Nucleus accumbens (tissue), 56 donors: ENCODE measurements around the gene MCTP2.

Experiments
- DNase-seq, 56 donors: peaks; one replicate each; lab custom pipeline; 2025; lab: John Stamatoyannopoulos, UW

The MCTP2 gene

GRCh38 chr15:94432279-94432678 lies 200.9 kb downstream of the MCTP2 start:
- DNase-seq, result no peak

GRCh38 chr15:94439158-94439557 lies 207.8 kb downstream of the MCTP2 start:
- DNase-seq, result no peak

- no peak for DNase-seq
These were observed 210.4 kb downstream of the MCTP2 start for GRCh38 chr15:94441760-94442159.

- no peak for DNase-seq
These were observed 211.1 kb downstream of the MCTP2 start for GRCh38 chr15:94442480-94442879.

- no peak for DNase-seq
These were observed 211.8 kb downstream of the MCTP2 start for GRCh38 chr15:94443186-94443585.

GRCh38 chr15:94445566-94446160 lies 214.3 kb downstream of the MCTP2 start:
- DNase-seq, result no peak

GRCh38 chr15:94446441-94446840 lies 215.1 kb downstream of the MCTP2 start:
- DNase-seq, result no peak

GRCh38 chr15:94451466-94451865 lies 220.1 kb downstream of the MCTP2 start:
- no peak for DNase-seq

- DNase-seq, result no peak
These were observed 222.0 kb downstream of the MCTP2 start for GRCh38 chr15:94453227-94453988.

GRCh38 chr15:94455297-94455696 lies 223.9 kb downstream of the MCTP2 start:
- no peak for DNase-seq

GRCh38 chr15:94456226-94456625 lies 224.9 kb downstream of the MCTP2 start:
- DNase-seq, result no peak

GRCh38 chr15:94457661-94458060 lies 226.3 kb downstream of the MCTP2 start:
- no peak for DNase-seq

- DNase-seq, result no peak
These were observed 229.3 kb downstream of the MCTP2 start for GRCh38 chr15:94460624-94461023.

- DNase-seq, result no peak
These were observed 235.7 kb downstream of the MCTP2 start for GRCh38 chr15:94467034-94467433.

- no peak for DNase-seq
These were observed 239.1 kb downstream of the MCTP2 start for GRCh38 chr15:94470492-94470891.

- DNase-seq, result no peak
These were observed 245.3 kb downstream of the MCTP2 start for GRCh38 chr15:94476686-94477085.

- DNase-seq, result no peak
These were observed 246.7 kb downstream of the MCTP2 start for GRCh38 chr15:94477913-94478553.

GRCh38 chr15:94478763-94479162 lies 247.4 kb downstream of the MCTP2 start:
- DNase-seq, result no peak

- DNase-seq, result no peak
These were observed 249.0 kb downstream of the MCTP2 start for GRCh38 chr15:94480289-94480834.

- no peak for DNase-seq
These were observed 253.9 kb downstream of the MCTP2 start for GRCh38 chr15:94485148-94485719.

GRCh38 chr15:94487635-94488034 lies 256.3 kb downstream of the MCTP2 start:
- no peak for DNase-seq
